ENCODE measurements around the gene AREG.

- TF ChIP-seq SPI1 (IDR thresholded peaks at IDR 0.05; ENCODE audit: low read depth, low read length) (no peak), TAF1 (IDR thresholded peaks at IDR 0.05; ENCODE audit: low read depth, low read length) (no peak), POLR2A (IDR thresholded peaks at IDR 0.05; ENCODE audit: low read depth, low read length) (no peak), POLR2AphosphoS5 (IDR thresholded peaks at IDR 0.05; ENCODE audit: low read depth, low read length) (no peak), POU2F2 (IDR thresholded peaks at IDR 0.05; ENCODE audit: low read depth, low read length) (no peak), PAX5 (IDR thresholded peaks at IDR 0.05; ENCODE audit: insufficient read depth, low read length, severe bottlenecking) (no peak)
These were observed 47.0 kb upstream of the AREG start for GRCh38 chr4:74397748-74398426.

Measured in GM12891 (cell line).